HG02884 (cell line): ENCODE measurements around the gene PCNX3.

Experiments used
- ATAC-seq: cut with Tn5 transposase; IDR thresholded peaks from one replicate; pipeline ENCODE4 v1.9.1; 2021; ENCODE audit warnings: mild to moderate bottlenecking, moderate library complexity; ENCODE audit not compliant: unreplicated experiment

PCNX3 gene

DNA sequence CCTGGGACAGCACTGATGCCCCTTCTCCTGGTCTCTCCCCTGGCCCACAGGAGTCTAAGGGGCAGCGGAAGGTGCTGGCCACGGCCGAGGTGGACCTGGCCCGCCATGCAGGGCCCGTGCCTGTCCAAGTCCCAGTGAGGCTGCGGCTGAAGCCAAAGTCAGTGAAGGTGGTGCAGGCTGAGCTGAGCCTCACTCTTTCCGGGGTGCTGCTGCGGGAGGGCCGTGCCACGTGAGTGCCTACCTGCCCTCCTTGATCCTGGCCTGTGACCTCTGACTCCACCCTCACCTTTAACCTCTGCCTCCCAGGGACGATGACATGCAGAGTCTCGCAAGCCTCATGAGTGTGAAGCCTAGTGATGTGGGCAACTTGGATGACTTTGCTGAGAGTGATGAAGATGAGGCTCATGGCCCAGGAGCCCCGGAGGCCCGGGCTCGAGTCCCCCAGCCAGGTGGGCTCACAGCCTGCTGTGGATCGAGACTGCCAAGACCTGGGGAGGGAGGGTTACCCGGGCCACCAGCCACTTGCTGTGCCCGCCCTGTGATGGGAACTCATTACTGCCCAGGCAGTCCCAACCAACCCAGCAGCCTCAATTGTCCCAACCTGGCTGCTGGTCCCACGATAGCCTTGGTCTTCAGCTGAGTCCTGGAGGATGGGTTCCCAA, 35.4 kb upstream of the PCNX3 start:
- no peak for ATAC-seq

DNA sequence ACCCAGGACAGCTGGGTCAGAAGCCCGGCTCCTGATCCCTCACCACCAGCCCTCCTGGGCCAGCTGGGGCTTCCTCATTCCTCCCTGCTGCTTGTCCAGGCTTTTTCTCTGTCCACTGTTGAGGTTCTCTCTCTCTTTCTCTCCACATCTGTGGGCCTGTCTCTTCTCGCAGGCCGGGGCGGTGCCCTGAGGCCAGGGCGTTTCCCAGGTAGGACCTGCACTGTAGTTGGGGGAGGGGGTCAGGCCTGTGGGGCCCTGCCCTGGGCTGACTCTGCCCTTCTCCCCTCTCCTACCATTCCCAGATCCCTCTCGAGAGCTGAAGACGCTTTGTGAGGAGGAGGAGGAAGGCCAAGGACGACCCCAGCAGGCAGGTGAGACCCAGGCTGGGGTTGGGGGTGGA, 34.8 kb upstream of the PCNX3 start:
- ATAC-seq, result no peak

DNA sequence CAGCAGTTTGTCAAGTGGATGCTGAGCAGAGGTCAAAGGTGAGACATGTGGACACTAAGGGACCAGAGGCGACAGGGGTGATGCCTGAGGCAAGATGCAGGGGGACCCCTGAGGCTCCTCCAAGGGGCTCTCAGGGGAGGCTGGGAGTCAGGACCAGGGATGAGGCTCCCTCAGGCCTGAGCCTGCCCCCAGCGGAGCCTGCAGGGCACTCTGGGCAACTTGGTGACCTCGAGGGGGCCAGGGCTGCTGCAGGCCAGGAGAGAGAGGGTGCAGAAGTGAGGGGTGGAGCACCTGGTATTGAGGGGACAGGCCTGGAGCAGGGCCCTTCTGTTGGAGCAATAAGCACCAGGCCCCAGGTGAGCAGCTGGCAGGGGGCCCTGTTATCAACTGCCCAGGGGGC, 33.6 kb upstream of the PCNX3 start:
- no peak for ATAC-seq

DNA sequence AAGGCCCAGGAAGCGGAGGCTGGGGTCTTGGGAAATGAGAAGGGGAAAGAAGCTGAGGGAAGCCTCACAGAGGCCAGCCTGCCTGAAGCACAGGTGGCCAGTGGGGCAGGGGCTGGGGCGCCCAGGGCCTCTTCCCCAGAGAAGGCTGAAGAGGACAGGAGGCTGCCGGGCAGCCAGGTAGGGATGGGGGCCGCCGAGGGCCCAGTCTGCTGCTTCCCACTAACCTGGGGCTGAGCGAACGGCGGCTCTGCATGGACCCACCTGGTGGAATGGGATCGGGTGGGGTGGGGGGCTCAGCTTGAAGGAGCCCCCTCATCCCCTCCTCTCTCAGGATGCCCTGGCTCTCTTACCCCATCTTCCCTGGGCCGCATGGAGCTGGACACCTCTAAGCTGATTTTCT, 32.0 kb upstream of the PCNX3 start:
- ATAC-seq, result no peak

DNA sequence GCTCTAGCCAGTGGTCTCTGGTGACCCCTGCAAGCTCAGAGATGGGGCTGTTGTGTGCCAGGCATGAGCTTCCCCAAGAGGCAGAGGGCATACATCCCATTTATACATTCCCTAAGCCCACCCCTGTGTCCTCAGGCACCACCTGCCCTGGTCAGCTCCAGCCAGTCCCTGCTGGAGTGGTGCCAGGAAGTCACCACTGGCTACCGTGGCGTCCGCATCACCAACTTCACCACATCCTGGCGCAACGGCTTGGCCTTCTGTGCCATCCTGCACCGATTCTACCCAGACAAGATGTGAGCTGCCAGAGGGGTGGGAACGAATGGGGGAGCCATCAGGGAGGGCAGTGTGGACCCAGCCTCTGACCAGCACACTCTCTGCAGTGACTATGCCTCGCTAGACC, 31.5 kb upstream of the PCNX3 start:
- ATAC-seq, result no peak

DNA sequence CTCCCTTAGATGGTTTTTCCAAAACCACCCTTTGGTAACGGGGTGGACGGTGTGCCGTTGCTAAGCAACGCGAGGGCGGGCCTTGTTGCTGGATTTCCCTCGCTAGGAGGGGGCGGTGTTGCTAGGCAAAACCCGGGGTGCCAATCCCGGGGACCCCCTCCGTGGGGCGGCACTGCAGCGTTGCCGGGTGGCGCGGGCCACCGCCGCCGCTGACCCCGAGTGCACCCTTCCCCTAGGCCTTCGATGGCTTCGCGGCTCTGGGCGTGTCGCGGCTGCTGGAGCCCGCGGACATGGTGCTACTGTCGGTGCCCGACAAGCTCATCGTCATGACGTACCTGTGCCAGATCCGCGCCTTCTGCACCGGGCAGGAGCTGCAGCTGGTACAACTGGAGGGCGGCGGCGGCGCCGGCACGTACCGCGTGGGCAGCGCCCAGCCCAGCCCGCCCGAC, 30.8 kb upstream of the PCNX3 start:
- no peak for ATAC-seq

DNA sequence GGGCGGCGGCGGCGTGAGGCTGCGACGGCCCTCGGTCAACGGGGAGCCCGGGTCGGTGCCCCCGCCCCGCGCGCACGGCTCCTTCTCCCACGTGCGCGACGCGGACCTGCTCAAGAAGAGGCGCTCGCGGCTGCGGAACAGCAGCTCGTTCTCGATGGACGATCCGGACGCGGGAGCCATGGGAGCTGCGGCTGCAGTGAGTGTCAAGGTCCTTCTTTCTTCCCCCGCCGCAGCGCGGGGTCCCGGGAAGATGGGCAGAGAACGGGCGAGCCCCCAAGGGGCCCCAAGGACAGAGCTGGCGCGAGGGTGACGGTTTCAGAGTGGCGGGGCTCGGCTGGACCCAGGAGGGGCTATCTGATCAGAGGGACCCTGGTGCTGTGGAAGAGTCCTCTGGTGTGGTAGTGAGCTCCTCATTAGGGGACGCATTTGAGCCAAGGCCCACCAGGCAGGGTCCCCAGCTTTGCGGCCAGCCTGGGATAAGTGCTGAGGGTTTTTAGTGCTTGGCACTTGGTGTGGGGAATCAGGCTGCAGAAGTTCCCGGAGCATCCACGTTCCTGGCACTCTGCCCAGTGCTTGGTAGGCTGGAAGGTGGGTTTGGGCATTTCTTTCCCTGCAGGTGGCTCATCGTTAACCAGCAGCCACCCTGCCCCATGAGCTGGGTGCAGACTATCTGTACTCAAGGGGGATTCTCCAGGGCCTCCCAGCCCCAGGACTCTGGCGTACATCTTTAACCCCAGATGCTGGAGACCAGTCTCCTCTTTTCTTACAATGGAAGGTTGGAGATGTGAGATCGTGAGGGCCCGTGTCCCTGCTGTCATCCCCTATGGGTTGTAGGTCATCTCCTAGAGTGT, 30.0 kb upstream of the PCNX3 start:
- no peak for ATAC-seq

DNA sequence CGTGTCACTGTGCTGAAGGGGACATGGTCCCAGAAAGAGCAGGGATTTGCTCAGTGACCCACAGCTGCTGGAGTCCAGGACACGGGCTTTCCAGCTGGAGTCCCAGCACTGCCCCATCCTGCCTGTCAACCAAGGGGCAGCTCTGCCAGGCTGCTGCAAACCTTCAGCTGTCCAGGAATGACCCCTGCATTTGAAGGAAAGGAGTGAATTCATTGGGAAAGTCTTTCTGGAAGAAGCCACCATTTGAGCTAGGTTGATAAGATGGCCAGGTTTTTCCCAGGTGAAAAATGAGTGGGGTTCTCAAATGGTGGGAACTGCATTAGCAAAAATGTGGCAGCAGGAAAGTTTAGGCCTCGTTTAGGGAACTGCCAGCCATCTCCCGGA, 29.3 kb upstream of the PCNX3 start:
- no peak for ATAC-seq

DNA sequence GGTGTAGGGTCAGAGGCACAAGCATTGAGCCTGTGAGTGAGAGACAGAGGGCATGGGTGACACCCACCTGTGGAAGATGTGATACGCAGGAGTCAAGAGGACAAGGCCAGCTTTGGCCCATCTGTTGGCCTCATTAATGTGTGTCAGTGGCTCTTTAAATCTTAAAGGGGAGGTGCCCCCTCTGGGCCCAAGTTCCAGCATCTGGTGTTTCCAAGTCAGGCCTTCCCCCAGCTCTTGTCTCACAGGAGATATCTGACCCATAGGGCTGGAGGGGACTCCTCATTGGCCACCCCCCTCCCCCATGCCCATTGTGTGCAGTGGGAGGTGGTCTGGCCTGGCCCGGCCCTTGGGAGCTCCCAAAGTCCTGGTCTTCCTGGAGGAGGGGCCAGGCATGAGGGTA, 28.9 kb upstream of the PCNX3 start:
- no peak for ATAC-seq

DNA sequence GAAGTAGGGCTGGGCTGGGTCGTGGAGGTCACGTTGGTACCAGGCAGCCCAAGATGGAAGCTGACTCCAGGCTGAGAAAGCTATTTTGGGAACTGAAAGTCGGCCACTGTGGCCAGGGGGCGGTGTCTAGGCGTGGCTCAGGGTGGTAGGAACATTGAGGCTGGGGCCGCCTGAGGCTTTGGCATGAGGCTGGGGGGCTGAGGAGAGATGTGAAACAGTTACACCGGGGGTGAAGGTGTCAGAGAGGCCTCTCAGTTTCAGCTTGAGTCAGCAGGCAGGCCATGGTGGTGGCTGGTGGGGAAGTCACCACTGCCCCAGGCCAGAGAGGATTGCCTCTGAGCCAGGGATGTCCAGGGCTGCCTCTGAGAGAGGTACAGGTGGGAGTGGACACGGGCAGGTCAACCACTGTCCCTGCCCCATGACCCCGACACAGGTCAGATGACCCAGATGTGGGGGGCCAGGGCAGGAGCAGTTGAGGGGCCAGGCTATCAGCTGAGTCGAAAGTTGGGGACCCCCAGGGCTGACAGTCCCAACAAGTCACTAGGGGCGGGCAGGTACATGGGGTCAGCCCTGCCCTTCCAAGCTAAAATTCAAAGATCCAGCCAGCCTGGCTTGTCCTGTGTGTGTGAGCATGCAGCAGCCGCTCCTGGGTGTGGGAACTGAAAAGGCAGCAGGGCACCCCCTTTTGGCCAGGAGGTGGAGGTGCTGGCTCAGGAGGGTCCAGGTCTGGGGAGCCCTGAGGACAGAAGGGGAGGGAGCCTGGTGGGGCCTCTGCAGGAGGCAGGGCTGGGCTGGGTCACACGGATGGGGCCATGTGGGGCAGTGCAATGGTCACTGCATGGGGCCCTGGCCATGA, 27.1 kb upstream of the PCNX3 start:
- ATAC-seq, result peak; percentile 71

DNA sequence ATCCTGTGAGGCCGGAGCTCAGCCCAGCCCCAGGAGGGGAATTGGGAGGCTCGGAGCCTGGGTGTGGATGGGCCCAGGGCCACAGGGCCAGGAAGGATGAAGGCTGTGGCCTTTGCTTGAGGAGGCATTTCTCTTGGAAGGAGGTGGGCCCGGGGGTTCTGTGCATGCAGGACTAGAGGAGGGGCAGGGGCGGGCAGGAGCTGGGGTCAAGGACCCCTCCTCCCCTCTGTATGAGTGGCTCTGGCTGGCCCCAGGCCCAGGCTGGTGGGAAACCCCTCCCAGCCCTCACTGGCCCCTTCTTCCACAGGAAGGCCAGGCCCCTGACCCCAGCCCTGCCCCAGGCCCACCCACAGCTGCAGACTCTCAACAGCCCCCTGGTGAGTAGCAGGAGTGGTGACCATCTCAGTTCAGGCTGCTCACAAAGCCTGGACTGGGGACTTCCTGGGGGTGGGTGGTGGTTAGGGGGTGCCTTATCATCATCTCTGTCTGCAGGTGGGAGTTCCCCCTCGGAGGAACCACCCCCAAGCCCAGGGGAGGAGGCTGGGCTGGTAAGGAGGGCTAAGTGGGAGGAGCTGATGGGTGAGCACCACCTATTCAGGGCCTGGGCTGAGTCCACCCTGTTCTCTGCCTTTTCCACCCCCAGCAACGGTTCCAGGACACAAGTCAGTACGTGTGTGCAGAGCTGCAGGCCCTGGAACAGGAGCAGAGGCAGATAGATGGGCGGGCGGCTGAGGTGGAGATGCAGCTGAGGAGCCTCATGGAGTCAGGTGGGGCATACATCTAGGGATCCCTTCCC, 25.9 kb upstream of the PCNX3 start:
- no peak for ATAC-seq

DNA sequence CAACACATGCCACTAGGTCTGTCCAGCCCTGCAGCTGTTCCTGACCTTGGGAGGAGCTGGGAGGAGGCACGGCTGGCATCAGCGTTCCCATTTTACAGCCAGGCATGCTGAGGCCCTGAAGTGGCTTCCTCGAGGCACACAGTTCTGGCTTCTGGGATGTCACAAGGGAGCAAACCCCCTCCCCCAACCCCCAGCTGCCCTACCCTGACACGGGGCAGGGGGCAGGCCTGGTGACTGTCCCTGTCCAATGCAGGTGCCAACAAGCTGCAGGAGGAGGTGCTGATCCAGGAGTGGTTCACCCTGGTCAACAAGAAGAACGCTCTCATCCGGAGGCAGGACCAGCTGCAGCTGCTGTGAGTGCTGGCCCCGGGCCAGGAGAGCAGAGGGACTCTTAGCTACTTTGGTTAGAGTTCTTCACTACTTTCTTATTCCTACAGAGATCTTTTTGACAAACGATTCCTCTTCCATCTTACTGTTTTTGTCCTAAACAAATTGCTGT, 25.3 kb upstream of the PCNX3 start:
- no peak for ATAC-seq

DNA sequence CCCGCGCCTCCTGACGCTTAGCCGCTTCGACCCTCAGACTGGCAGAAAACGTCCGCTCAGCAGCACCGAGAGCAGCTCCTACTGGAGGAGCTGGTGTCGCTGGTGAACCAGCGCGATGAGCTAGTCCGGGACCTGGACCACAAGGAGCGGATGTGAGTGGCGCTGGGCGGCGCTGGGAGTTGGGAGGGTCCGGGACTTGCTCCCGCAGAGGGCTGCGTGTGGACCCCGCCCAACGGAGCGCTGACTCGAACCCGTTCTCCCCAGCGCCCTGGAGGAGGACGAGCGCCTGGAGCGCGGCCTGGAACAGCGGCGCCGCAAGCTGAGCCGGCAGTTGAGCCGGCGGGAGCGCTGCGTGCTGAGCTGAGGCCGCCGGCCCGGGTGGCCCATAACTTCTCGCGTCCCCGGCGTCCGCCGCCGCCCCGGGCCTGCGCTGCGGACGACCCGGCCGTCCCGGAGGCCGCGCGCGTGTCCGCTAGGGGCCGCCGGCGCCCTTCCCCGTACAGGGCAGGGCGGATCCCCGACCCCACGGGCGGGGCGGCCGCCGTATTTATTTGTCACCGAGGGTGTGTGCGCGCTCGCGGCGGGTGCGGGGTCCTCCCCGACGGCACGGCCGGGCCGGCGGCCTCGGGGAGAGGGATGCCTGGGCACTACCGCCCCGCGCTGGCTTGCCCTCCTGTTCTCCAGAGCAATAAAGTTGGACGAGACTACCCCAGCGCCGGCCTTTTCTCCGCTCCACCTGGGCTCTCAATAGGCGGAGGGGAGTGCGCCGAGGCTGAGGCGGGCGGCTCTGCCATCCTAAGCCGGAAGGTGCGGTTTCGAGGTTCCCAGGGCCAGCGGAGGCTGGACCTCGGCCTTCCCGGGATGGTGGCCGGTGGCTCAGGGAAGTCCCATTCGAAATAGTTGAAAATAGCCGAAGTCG, 23.4 kb upstream of the PCNX3 start:
- ATAC-seq, result no peak

DNA sequence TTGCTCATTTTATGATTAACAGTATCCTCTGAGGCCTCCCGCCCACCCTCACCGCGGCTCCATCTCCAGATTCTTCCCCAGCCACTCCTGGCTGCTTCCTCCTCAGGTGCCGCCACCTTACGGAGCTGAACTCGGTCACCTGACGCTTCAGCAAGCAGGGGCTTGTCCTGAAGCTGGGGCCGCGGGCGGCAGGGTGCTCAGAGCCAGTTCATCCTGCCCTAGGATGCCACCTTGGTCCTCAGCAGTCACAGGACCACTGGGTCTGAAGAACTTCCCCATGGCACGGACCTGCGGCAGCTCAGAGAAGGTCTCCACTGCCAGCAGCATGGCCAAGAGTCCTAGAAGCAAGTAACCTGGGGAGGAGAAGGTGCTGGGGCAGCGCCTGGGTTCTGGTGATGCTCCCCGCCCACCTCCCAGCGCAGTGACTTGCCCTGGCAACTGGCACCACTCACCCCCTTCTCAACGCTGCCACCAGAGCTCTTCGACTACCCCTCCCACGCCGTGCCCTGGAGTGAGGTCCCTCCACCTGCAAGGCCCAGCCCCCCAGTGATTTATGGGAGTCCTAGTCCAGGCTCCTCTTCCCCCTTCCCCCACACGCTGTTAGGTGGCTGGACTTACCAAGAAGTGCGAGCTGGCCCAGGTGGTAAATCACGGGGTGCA, 22.6 kb upstream of the PCNX3 start:
- ATAC-seq, result no peak

DNA sequence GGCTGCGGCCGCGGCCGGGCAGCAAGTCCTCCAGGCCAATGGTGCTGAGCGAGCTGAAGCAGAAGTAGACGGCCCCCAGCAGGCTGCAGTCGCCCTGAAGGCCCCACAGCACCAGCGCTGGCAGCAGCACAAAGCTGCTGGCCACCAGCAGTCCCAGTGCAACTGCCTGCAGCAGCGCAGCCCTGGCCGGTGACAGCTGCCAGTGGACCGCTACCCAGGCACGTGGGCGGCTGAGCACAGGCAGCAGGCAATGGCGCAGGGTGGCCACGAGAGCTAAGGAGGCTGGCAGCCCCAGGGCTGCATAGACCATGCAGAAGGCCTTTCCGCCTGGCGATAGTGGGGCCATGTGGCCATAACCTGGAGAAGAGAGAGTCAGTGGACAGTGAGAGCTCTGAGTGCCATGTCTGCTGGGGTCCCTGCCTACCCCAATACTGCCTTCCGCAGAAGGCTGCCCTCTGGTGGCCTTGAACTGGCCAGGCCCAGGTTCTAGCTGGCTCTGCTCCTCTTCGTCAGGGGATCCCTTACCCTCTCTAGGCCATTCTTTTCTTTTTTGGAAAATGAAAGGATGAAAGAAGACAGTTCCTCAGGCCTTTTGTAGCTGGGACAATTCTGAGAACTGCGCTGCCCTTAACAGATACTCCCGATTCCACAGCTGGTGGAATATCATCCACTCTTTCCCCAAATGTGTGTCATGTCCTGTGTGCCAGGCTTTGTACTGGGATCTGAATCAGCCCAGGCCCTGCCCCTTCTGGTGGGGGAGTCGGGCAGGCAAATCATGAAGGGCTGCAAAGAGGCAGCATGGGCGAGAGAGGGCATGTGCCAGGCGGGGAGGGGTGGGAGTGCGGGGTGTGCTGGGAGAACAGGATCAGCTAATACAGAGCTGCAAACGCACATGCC, 21.8 kb upstream of the PCNX3 start:
- ATAC-seq, result no peak

DNA sequence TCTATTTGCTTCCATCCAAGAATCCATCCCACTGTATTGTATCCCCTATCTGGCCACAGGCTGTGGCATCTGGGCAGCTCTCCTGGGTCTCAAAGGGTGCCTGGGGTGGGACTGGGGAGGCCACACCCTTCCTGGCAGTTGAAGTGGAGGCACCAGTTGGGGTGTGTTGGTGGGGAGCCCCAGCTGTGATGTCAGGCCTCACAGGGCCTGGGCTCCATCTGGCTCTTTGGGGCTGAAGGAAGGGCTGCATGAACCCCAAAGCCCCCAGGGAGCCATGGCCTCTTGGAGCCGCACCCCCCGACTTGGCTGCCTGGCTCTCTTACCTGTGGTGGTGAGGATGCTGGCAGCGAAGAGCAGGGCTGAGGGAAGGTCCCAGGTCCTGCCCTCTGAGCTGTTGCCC, 20.4 kb upstream of the PCNX3 start:
- ATAC-seq, result no peak

DNA sequence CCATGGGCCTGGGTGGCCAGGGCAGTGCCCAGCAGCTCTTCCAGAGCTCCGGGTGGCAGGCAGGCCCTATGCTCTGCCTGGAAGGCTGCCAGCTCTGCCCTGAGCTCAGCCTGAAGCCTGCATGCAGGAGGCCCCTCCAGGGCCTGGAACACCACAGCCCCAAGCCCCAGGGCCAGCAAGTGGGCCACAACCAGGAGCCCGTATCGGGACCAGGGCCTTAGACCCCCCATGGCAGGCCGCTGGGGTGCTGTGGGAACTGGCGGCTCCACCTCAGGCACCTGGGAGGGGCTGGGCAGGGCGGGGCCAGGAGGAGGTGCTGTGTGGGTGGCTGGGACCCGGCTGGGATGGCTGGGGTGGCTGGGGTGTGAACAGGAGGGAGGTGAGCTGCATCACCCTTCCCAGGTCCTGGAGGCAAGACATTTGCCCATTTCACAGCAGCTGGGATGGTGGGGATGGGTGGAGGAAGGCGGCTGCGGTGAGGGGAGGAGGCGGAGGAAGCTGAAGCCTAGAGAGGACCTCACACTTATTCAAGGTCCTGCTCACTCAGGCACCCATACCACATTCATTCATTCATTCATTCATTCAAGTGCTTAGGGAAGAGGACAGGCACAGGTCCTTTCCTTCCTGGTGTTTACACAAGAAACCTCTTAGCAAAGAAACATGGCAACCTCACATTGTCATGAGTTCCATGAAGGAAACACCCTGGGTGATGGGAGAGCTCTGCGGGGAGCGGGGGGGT, 19.9 kb upstream of the PCNX3 start, which contains the start of gene KCNK7:
KCNK7 (minus strand) TSS at position 258 of the 739 bp plus-strand sequence; CDS start at position 230, 28 bp downstream.
- no peak for ATAC-seq
